A549 (cell line): ENCODE data around the gene HEATR1. TPM values are rescaled to one million over a fixed set of nuclear protein-coding genes. Genes with fewer than 3 reads are reported as not detected.

Source experiments
- ATAC-seq, 2 experiments: fragments of 200-7000 bp in 1 of 2; fragments of >200 bp in 1 of 2; cut with Nextera tagmentation in 1 of 2; cut with Tn5 transposase in 1 of 2; 3 replicates each; pipeline versions ENCODE4 v1.8.0 to v1.9.1; 2018 to 2020; ENCODE audit warnings: mild to moderate bottlenecking in 1 of 2, moderate library complexity in 1 of 2
- CTCF ChIA-PET: fragments of 300-600 bp; sonication (Branson Sonifier 250); formaldehyde crosslinking; extraction: SDS; loops from one replicate; lab custom pipeline; 2021; ENCODE audit warnings: antibody characterized with exemption, inconsistent platforms; lab: Yijun Ruan, JAX
- POLR2A ChIA-PET: fragments of 350-600 bp; formaldehyde crosslinking; extraction: SDS; loops from one replicate; lab custom pipeline; 2021; ENCODE audit warnings: antibody characterized with exemption, inconsistent platforms; lab: Yijun Ruan, JAX
- DNase-seq, 2 experiments: peaks; one replicate each; pipeline versions ENCODE4 v3.0.0 to v3.0.0-alpha.2; 2011 to 2016; ENCODE audit warnings: low read depth in 1 of 2, low spot score in 1 of 2
- FAIRE-seq: peaks from 2 replicates; lab custom pipeline; 2011; peaks lifted over from hg19 to GRCh38; lab: Jason Lieb, UNC
- H3K27ac ChIP-seq, 2 experiments: fragments of >200 bp; sonication (Bioruptor Twin); formaldehyde crosslinking; 3 replicates each; pipeline ENCODE4 v1.5.1; 2016 to 2017
- H3K4me1 ChIP-seq: fragments of >200 bp; sonication (Bioruptor Twin); formaldehyde crosslinking; 3 replicates; pipeline ENCODE4 v1.6.1; 2016
- H3K4me2 ChIP-seq: fragments of >200 bp; sonication (Bioruptor Twin); formaldehyde crosslinking; 3 replicates; pipeline ENCODE4 v1.6.1; 2016
- H3K4me3 ChIP-seq: fragments of >200 bp; sonication (Bioruptor Twin); formaldehyde crosslinking; 3 replicates; pipeline ENCODE4 v1.5.1; 2016
- H3K9me3 ChIP-seq: fragments of >200 bp; sonication (Bioruptor Twin); formaldehyde crosslinking; 3 replicates; pipeline ENCODE4 v1.6.1; 2016
- BHLHE40 ChIP-seq: IDR thresholded peaks from 2 replicates; pipeline ENCODE4 v1.6.1; 2012; ENCODE audit warnings: low read depth, low read length, inconsistent platforms
- CBX8 ChIP-seq: fragments of 200-600 bp; sonication (generic); IDR thresholded peaks from 2 replicates; pipeline ENCODE4 v1.6.1; 2016
- CHD4 ChIP-seq: fragments of 200-600 bp; sonication (generic); IDR thresholded peaks from 2 replicates; pipeline ENCODE4 v1.6.1; 2016; ENCODE audit warnings: antibody characterized with exemption, mild to moderate bottlenecking, borderline replicate concordance
- EHF ChIP-seq: fragments of 250-450 bp; sonication (Bioruptor Pico); IDR thresholded peaks from 2 replicates; pipeline ENCODE4 v1.5.0; 2020; ENCODE audit warnings: mild to moderate bottlenecking
- ELK1 ChIP-seq: fragments of 150-350 bp; IDR thresholded peaks from 2 replicates; pipeline ENCODE4 v1.6.1; 2014; ENCODE audit warnings: low read depth, mild to moderate bottlenecking, low read length
- FOSL2 ChIP-seq, 2 experiments: fragments of 450-650 bp in 1 of 2; fragments of >200 bp in 1 of 2; sonication (Bioruptor Twin) in 1 of 2; formaldehyde crosslinking; IDR thresholded peaks; 2 replicates each; pipeline versions ENCODE4 v1.5.0 to v1.6.1; 2016 to 2020; ENCODE audit warnings: mild to moderate bottlenecking in 1 of 2, moderate library complexity in 1 of 2
- FOXS1 ChIP-seq: fragments of 250-450 bp; sonication (Bioruptor Pico); IDR thresholded peaks from 2 replicates; pipeline ENCODE4 v1.5.0; 2020; ENCODE audit warnings: mild to moderate bottlenecking, moderate library complexity
- HEYL ChIP-seq: fragments of 250-450 bp; sonication (Bioruptor Pico); IDR thresholded peaks from 2 replicates; pipeline ENCODE4 v1.8.0; 2021; ENCODE audit warnings: mild to moderate bottlenecking, moderate library complexity
- HOXB13 ChIP-seq: fragments of 250-450 bp; sonication (Bioruptor Pico); IDR thresholded peaks from 2 replicates; pipeline ENCODE4 v1.5.0; 2020; ENCODE audit warnings: low read depth, mild to moderate bottlenecking, moderate library complexity
- HOXB5 ChIP-seq: fragments of 250-450 bp; sonication (Bioruptor Pico); IDR thresholded peaks from 2 replicates; pipeline ENCODE4 v1.5.0; 2020; ENCODE audit warnings: mild to moderate bottlenecking, moderate library complexity
- JUN ChIP-seq, 2 experiments: fragments of >200 bp; sonication (Bioruptor Twin); formaldehyde crosslinking; IDR thresholded peaks; 2 replicates in 1 of 2; 3 replicates in 1 of 2; pipeline ENCODE4 v1.6.1; 2016 to 2017
- MAX ChIP-seq: IDR thresholded peaks from 2 replicates; pipeline ENCODE4 v1.6.1; 2012
- MYC ChIP-seq: IDR thresholded peaks from 2 replicates; pipeline ENCODE4 v1.6.1; 2012; ENCODE audit warnings: mild to moderate bottlenecking, inconsistent platforms, low read length, improper control_type of control experiment, borderline replicate concordance
- PHF8 ChIP-seq: fragments of 200-600 bp; sonication (generic); IDR thresholded peaks from 2 replicates; pipeline ENCODE4 v1.6.1; 2016; ENCODE audit warnings: low read depth, mild to moderate bottlenecking, antibody characterized with exemption, moderate library complexity, borderline replicate concordance
- POLR2A ChIP-seq: IDR thresholded peaks from 2 replicates; pipeline ENCODE4 v1.6.1; 2012; ENCODE audit warnings: mild to moderate bottlenecking, low read length
- RCOR1 ChIP-seq: fragments of 150-350 bp; IDR thresholded peaks from 2 replicates; pipeline ENCODE4 v1.6.1; 2014; ENCODE audit warnings: antibody characterized with exemption, low read length, low read depth
- SMC3 ChIP-seq: fragments of >200 bp; sonication (Bioruptor Twin); formaldehyde crosslinking; IDR thresholded peaks from 3 replicates; pipeline ENCODE4 v1.6.1; 2018; ENCODE audit warnings: inconsistent platforms
- ZFP36 ChIP-seq: fragments of 450-650 bp; IDR thresholded peaks from 2 replicates; pipeline ENCODE4 v1.6.1; 2014; ENCODE audit warnings: borderline replicate concordance; ENCODE audit not compliant: partially characterized antibody
- ZSCAN20 ChIP-seq: fragments of 250-450 bp; sonication (Bioruptor Pico); IDR thresholded peaks from 2 replicates; pipeline ENCODE4 v1.8.0; 2022; ENCODE audit warnings: mild to moderate bottlenecking, moderate library complexity
- WGBS: methylation state at CpG from one replicate; pipeline ENCODE4 v1.1.6; 2017; ENCODE audit errors: missing lambda C conversion rate; 5-methylcytosine and 5-hydroxymethylcytosine counted together
- polyA minus RNA-seq: library from RNA; depleted of rRNA, polyadenylated mRNA; stranded (reverse); fragments of >200 nt; gene quantifications from 2 replicates; pipeline ENCODE4 v1.2.3, GENCODE V29; 2011; rRNA and poly(A)+ RNA removed
- polyA plus RNA-seq, 4 experiments: library from polyadenylated mRNA; depleted of rRNA in 3 of 4; stranded (reverse); fragments of >200 nt; fragmentation: RNase III in 1 of 4; extraction: RNeasy Plus Mini Kit Qiagen cat#74134 plus additional on column Dnase treatment in 1 of 4; gene quantifications; 2 replicates in 3 of 4; 3 replicates in 1 of 4; pipeline ENCODE4 v1.2.3, GENCODE V29; 2011 to 2017
- TF ChIP-seq, protein P1 (sequence below): fragments of >200 bp; sonication (Bioruptor Twin); formaldehyde crosslinking; IDR thresholded peaks from 3 replicates; pipeline ENCODE4 v1.6.1; 2016
- TF ChIP-seq, protein P2 (sequence below): fragments of 450-650 bp; IDR thresholded peaks from 2 replicates; pipeline ENCODE4 v1.6.1; 2014; ENCODE audit warnings: antibody characterized with exemption
- TF ChIP-seq, protein P3 (sequence below): IDR thresholded peaks from 2 replicates; pipeline ENCODE4 v1.6.1; 2012; ENCODE audit warnings: low read depth, borderline replicate concordance

HEATR1 gene
- 45.4 and 50.1 TPM in 2 replicates for polyA plus RNA-seq (2011; rRNA removed)
- polyA plus RNA-seq (2012; cell fraction: cytosol; rRNA removed) = 5.8 and 6.8 TPM in 2 replicates
- polyA plus RNA-seq (2012; cell fraction: nucleus; rRNA removed) = 11.6 and 16.5 TPM in 2 replicates
- polyA plus RNA-seq (2017; fragmentation: RNase III; extraction: RNeasy Plus Mini Kit Qiagen cat#74134 plus additional on column Dnase treatment) = 22.3 to 25.3 TPM (median 22.5 TPM) in 3 replicates
- polyA minus RNA-seq = 86.1 and 96.7 TPM in 2 replicates

- peak within 1 kb of the TSS; percentile 85 for H3K4me2 ChIP-seq
- peaks cover 12% of the 10 kb centered on the region for H3K4me1 ChIP-seq
- peak within 1 kb of the TSS; percentile 87 to 93 for H3K27ac ChIP-seq
- TF ChIP-seq HEYL (CRISPR knock-in tag) (no peak), CHD4 (peak; percentile 83; the same call in 1 of the 2 replicates), FOSL2 (IDR thresholded peaks at IDR 0.05) (no peak), FOSL2 (CRISPR knock-in tag; IDR thresholded peaks at IDR 0.05) (no peak), SMC3 (no peak), ZSCAN20 (CRISPR knock-in tag) (no peak), HOXB5 (CRISPR knock-in tag) (peak; percentile 31; the same call in 1 of the 2 replicates), JUN (IDR thresholded peaks at IDR 0.05) (peak; percentile 56 to 90; a peak in 4 of 5 replicates), MAX (peak; percentile 99), POLR2A (peak; percentile 66), RCOR1 (no peak), ELK1 (no peak), EHF (peak; percentile 55; the same call in 1 of the 2 replicates), HOXB13 (CRISPR knock-in tag) (0 out of 2 replicates have a peak, but pooled peaks have one; percentile 40), PHF8 (peak; percentile 58), CBX8 (no peak), MYC (peak; percentile 90; the same call in 1 of the 2 replicates), ZFP36 (no peak), BHLHE40 (no peak), FOXS1 (CRISPR knock-in tag) (no peak)
- TF ChIP-seq, protein P1, sequence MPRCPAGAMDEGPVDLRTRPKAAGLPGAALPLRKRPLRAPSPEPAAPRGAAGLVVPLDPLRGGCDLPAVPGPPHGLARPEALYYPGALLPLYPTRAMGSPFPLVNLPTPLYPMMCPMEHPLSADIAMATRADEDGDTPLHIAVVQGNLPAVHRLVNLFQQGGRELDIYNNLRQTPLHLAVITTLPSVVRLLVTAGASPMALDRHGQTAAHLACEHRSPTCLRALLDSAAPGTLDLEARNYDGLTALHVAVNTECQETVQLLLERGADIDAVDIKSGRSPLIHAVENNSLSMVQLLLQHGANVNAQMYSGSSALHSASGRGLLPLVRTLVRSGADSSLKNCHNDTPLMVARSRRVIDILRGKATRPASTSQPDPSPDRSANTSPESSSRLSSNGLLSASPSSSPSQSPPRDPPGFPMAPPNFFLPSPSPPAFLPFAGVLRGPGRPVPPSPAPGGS = peak; percentile 88
- TF ChIP-seq, protein P2, sequence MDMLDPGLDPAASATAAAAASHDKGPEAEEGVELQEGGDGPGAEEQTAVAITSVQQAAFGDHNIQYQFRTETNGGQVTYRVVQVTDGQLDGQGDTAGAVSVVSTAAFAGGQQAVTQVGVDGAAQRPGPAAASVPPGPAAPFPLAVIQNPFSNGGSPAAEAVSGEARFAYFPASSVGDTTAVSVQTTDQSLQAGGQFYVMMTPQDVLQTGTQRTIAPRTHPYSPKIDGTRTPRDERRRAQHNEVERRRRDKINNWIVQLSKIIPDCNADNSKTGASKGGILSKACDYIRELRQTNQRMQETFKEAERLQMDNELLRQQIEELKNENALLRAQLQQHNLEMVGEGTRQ = peak; percentile 91
- TF ChIP-seq, protein P3, sequence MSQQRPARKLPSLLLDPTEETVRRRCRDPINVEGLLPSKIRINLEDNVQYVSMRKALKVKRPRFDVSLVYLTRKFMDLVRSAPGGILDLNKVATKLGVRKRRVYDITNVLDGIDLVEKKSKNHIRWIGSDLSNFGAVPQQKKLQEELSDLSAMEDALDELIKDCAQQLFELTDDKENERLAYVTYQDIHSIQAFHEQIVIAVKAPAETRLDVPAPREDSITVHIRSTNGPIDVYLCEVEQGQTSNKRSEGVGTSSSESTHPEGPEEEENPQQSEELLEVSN = 0 out of 2 replicates have a peak, but pooled peaks have one; percentile 58
- DNase-seq (peak; percentile 85 to 98), FAIRE-seq (peak; percentile 76), ATAC-seq (peak; percentile 97 to 98)
- H3K4me3 ChIP-seq = peak within 1 kb of the TSS; percentile 98
- H3K9me3 ChIP-seq = no peaks in the 10 kb centered on the region
- POLR2A ChIA-PET = interaction anchor here (0.5 to 1.1 kb wide), 9 partner anchors 23 to 498 kb away, joined by 3 to 11 read pairs (median 3); partner anchors contain the start of gene MTR
- CTCF ChIA-PET = interaction anchor here (1.0 to 3.0 kb wide), 3 partner anchors 8 to 958 kb away, joined by 3 to 16 read pairs (median 11); no protein-coding TSS in a partner anchor
- WGBS = 1% methylated on average over 41 of the region's 54 CpGs
Observed at GRCh38 chr1:236603991-236604904, at the start of gene HEATR1. HEATR1 (minus strand) TSS chr1:236604516; CDS start chr1:236604095, 421 bp downstream.
